Astrocyte of the spinal cord (primary cell): Measurements from ENCODE around the gene RTP5.

Source experiments
- DNase-seq: peaks from one replicate; pipeline ENCODE4 v3.0.0; 2011; ENCODE audit warnings: low read depth, low spot score
- H3K4me3 ChIP-seq: 2 replicates; pipeline ENCODE4 v1.5.1; 2011; ENCODE audit warnings: low read depth, mild to moderate bottlenecking, low read length, moderate library complexity
- in situ Hi-C: cut with HindIII; loops from 2 replicates; pipeline ENCODE4 v1.10.0; 2017; ENCODE audit warnings: low sequenced_read_pairs
- TF ChIP-seq, protein P1 (sequence below): IDR thresholded peaks from 2 replicates; pipeline ENCODE4 v1.5.1; 2012; ENCODE audit warnings: low read depth, mild to moderate bottlenecking, low read length, inconsistent platforms

RTP5 gene

GRCh38 chr2:241866790-241867645, 2.5 kb upstream of the RTP5 start:
- H3K4me3 ChIP-seq, result no peak overlapping the region
- in situ Hi-C loops, result no loop called here
- DNase-seq, result no peak
- TF ChIP-seq, protein P1, sequence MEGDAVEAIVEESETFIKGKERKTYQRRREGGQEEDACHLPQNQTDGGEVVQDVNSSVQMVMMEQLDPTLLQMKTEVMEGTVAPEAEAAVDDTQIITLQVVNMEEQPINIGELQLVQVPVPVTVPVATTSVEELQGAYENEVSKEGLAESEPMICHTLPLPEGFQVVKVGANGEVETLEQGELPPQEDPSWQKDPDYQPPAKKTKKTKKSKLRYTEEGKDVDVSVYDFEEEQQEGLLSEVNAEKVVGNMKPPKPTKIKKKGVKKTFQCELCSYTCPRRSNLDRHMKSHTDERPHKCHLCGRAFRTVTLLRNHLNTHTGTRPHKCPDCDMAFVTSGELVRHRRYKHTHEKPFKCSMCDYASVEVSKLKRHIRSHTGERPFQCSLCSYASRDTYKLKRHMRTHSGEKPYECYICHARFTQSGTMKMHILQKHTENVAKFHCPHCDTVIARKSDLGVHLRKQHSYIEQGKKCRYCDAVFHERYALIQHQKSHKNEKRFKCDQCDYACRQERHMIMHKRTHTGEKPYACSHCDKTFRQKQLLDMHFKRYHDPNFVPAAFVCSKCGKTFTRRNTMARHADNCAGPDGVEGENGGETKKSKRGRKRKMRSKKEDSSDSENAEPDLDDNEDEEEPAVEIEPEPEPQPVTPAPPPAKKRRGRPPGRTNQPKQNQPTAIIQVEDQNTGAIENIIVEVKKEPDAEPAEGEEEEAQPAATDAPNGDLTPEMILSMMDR, result no peak

- no peak for DNase-seq
- TF ChIP-seq, protein P1, result no peak
- in situ Hi-C loops, result no loop called here
- H3K4me3 ChIP-seq, result no peak overlapping the region
These were observed 1.6 kb upstream of the RTP5 start for GRCh38 chr2:241867776-241868420.

DNA sequence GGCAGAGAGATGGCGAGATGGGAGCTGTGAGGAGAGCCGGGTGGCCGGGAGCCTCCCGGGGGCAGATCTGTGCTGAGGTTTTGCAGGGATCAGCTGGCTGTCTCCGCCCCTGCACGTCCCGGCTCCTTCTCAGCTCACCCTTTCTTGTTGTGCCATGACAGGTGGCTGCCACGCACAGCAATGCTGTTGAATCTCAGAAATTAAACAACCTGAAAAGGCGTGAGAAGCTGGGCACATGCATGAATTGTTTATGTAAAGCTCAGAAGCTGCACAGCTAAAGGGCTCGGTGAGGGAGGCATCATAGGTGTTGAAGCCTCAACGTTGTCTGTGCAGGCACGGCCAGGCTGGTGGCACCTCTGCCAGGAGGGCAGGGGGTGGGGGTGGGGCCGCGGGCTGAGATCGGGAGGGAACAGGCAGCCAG, 858 bp upstream of the RTP5 start:
- in situ Hi-C loops, result no loop called here
- no peak overlapping the region for H3K4me3 ChIP-seq
- no peak for DNase-seq
- TF ChIP-seq, protein P1, result no peak

DNA sequence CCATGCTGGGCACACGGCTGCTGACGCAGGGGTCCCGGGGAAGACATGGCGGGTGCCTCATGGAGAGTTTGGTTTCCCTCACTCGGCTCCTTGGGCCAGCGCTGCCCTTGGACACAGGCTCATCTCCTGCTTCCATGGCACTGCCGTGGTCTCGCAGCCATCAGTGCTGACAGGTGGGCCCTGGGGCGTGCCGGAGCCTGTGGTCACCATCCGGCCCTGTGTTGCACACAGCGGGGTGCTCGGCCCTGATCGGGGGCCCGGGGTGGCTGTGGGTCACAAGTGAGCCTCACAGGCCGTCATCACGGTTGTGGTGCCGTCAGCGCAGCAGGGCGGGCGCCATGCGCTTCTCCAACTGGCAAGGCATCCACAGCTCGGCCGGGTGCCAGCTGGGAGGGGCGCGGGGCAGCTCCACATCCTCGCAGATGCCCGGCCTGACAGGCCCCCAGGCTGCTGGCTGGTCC, 582 bp downstream of the RTP5 start:
- DNase-seq, result no peak
- H3K4me3 ChIP-seq, result no peak overlapping the region
- in situ Hi-C loops, result no loop called here
- TF ChIP-seq, protein P1, result no peak

DNA sequence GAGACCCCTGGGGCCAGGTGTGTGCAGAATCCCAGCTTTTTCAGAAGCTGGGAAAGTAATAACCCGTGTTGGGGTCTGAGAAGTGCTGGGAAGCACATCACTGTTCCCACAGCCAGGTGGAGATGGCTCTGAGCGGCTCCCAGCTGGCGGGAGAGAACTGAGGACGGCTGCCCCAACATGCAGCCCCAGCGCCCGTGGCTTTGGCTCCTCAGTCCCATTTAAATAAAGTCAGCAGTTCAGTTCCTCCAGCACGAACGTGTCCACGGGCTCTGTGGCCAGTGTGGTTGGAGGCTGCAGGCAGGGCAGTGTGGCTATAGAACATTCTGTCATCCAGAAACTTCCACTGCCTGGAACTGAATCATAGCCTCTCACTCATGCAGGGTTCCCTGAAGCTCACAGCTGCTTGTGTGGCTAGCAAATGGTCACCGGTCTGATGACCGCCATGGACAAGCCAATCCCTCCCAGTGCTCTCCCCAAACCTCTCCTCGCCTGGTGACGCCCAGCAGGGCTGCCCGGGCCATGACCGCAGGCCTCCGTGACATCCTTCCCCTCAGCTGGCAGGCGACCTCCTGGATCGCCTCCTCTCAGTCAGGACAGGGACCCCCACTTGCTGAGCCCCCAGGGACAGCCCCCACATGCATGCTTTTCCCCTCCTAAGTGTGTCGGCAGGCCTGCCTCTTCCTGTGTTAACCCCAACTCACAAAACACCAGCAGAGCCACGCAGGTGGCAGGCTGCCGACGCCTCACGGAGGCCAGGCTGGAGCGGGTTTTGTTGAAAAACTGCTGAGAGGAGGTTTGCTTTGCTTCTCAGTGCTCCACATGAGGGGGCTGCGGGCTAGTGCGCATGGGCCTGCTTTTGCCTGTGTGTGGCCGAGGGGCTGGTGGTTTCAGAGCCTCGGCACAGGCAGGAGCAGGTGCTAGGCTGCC, 1.3 kb downstream of the RTP5 start:
- DNase-seq, result no peak
- H3K4me3 ChIP-seq, result no peak overlapping the region
- in situ Hi-C loops, result no loop called here
- TF ChIP-seq, protein P1, result no peak
